HUES6 (cell line): ENCODE results near the gene TUBB1.
A peak's percentile ranks its signal among the peaks of the same experiment; 100 is the strongest.
"Not testable (repeated sequence)": the region's sequence is repeated elsewhere in the genome, so short reads cannot be mapped to it uniquely, and the experiment has no call there.

Experiments used
- H3K27ac ChIP-seq: 2 replicates; pipeline ENCODE4 v1.7.0; 2013; ENCODE audit warnings: low read depth, mild to moderate bottlenecking, low read length, inconsistent platforms
- H3K27me3 ChIP-seq: 2 replicates; pipeline ENCODE4 v1.6.1; 2013; ENCODE audit warnings: low read length; ENCODE audit not compliant: control insufficient read depth, insufficient read depth
- H3K36me3 ChIP-seq: 2 replicates; pipeline ENCODE4 v1.6.1; 2013; ENCODE audit warnings: low read length; ENCODE audit not compliant: control insufficient read depth, insufficient read depth
- H3K4me1 ChIP-seq: 2 replicates; pipeline ENCODE4 v1.6.1; 2013; ENCODE audit warnings: low read length; ENCODE audit not compliant: control insufficient read depth, insufficient read depth
- H3K4me3 ChIP-seq: 2 replicates; pipeline ENCODE4 v1.5.1; 2013; ENCODE audit warnings: low read depth, low read length
- H3K9ac ChIP-seq: one replicate; pipeline ENCODE4 v1.6.1; 2013; ENCODE audit warnings: mild to moderate bottlenecking, low read length
- H3K9me3 ChIP-seq: 2 replicates; pipeline ENCODE4 v1.6.1; 2013; ENCODE audit warnings: low read depth, low read length; ENCODE audit not compliant: control insufficient read depth, insufficient read depth

TUBB1 gene

DNA sequence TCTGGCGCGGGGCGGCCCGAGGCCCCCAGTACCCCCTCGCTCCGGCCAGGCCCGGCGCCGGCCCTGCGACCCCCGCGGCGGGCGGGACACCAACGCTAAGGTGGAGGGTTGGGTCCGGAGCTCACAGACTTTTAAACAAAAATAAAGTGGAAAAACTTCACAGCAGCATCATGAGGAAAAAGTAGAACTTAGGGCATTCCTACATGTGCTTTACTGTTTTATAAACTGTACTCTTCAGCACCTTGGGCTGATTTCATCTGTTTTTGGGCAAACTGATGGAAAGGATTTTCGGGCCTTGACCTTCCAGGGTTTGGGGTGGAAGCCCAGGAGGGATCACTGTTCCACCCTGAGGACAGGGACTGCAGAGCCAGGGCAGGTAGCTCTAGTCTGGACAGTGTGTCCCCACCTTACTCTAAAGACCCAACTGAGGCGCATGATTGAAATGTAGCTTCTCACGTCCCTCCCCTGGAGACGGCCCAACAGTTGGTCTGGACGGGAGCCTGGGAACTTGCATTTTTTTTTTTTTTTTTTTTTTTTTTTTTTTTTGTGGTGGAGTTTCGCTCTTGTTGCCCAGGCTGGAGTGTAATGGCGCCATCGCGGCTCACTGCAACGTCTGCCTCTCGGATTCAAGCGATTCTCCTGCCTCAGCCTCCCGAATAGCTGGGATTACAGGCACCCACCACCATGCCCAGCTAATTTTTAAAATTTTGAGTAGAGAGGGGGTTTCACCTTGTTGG lies 37.4 kb upstream of the TUBB1 start:
- Histone ChIP-seq H3K36me3 (peaks cover 11% of the 10 kb centered on the region), H3K4me1 (peaks cover 26% of the 10 kb centered on the region), H3K27me3 (no peaks in the 10 kb centered on the region), H3K27ac (no peak overlapping the region), H3K9me3 (no peaks in the 10 kb centered on the region), H3K4me3 (peak overlapping the region; percentile 74), H3K9ac (peak overlapping the region; percentile 68)

DNA sequence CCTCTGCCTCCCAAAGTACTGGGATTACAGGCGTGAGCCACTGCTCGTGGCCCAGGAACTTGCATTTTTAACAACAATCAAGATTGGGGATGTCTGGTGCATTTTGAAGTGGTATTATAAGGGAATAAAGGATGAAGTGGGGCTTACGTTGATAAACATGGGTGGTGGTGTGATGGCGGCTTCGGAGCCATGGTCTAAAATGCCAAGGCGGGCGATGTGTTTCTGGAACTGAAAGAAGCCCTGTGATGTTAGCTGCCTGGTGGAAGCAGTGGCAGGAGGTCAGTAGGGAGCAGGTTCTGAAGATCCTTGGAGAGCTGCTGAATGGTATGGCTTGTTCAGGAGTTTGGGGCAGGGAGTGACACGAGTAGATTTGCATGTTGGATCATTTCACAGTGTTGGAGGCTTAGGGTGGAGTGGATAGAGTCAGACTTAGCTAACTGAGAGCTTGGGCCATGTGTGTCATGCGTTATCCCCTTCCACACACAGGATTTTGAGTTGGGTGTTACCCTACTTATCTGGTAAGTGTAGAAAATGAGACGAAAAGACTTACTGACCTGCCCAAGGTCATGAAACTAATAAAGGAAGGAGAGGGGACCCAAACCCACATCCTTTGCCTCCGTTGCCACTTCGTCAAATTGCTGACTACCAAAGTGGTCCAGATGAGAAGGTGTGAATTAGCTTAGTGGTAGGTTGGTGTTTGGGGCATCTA lies 36.7 kb upstream of the TUBB1 start:
- Histone ChIP-seq H3K36me3 (peaks cover 18% of the 10 kb centered on the region), H3K27ac (no peak overlapping the region), H3K27me3 (no peaks in the 10 kb centered on the region), H3K4me3 (peak overlapping the region; percentile 74; the same call in 1 of the 2 replicates), H3K4me1 (peaks cover 26% of the 10 kb centered on the region), H3K9me3 (no peaks in the 10 kb centered on the region), H3K9ac (no peak overlapping the region)

DNA sequence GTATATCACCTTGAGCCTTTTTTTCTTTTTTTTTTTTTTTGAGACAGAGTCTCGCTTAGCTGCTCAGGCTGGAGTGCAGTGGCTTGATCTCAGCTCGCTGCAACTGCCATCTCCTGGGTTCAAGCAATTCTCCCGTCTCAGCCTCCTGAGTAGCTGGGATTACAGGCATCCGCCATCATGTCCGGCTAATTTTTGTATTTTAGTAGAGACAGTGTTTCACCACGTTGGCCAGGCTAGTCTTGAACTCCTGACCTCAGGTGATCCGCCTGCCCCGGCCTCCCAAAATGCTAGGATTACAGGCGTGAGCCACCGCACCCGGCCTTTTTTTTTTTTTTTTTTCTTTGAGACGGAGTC lies 36.1 kb upstream of the TUBB1 start:
- H3K4me1 ChIP-seq = peaks cover 24% of the 10 kb centered on the region
- H3K9ac ChIP-seq, H3K27me3 ChIP-seq, H3K9me3 ChIP-seq, H3K4me3 ChIP-seq, H3K27ac ChIP-seq: not testable (repeated sequence)
- H3K36me3 ChIP-seq = peaks cover 24% of the 10 kb centered on the region

DNA sequence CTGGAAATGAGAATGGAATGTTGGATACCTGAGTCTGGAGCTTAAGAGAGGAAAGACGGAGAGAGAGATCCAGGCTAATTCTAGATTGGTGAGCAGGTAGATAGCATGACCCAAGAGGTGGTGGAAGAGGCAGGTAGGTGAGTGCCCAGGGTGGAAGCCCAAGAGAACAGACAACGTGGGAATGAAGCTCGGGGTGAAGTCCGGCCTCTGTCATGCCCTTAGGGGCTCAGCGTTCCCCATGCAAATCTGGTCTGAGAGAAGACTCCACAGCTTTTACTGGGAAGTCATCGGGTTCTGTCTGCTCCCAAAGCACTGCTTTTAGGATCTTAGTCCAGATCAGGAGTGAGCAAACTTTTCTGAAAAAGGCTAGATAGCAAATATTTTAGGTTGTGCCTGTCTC lies 34.5 kb upstream of the TUBB1 start:
- peaks cover 40% of the 10 kb centered on the region for H3K36me3 ChIP-seq
- H3K4me1 ChIP-seq = peaks cover 17% of the 10 kb centered on the region; the same call in 1 of the 2 replicates

DNA sequence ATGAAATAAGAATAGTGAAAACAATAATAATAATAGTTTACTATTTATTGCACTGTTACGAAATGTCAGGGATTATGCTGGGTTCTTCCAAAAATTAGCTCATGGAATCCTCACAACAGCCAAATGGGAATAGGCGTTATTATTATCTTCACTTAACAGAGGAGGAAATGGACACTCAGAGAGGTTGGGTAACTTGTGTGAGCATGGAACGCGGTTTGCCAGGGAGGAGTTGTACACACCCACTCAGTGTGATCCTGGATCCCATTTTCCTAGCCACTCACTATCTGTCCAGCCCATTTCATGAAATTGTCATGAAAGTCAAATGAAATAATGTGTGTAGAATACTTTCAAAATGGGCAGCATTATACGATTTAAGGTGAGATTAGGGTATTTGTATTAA lies 33.6 kb upstream of the TUBB1 start:
- no peak overlapping the region for H3K4me3 ChIP-seq
- H3K27ac ChIP-seq = no peak overlapping the region
- no peaks in the 10 kb centered on the region for H3K27me3 ChIP-seq
- no peaks in the 10 kb centered on the region for H3K9me3 ChIP-seq
- H3K36me3 ChIP-seq = peaks cover 48% of the 10 kb centered on the region
- H3K9ac ChIP-seq = no peak overlapping the region
- peaks cover 17% of the 10 kb centered on the region; the same call in 1 of the 2 replicates for H3K4me1 ChIP-seq

More for the DNA sequence above, 34.5 kb upstream of the TUBB1 start:
- Histone ChIP-seq H3K27ac (no peak overlapping the region), H3K9me3 (no peaks in the 10 kb centered on the region), H3K9ac (no peak overlapping the region), H3K27me3 (no peaks in the 10 kb centered on the region), H3K4me3 (no peak overlapping the region)

DNA sequence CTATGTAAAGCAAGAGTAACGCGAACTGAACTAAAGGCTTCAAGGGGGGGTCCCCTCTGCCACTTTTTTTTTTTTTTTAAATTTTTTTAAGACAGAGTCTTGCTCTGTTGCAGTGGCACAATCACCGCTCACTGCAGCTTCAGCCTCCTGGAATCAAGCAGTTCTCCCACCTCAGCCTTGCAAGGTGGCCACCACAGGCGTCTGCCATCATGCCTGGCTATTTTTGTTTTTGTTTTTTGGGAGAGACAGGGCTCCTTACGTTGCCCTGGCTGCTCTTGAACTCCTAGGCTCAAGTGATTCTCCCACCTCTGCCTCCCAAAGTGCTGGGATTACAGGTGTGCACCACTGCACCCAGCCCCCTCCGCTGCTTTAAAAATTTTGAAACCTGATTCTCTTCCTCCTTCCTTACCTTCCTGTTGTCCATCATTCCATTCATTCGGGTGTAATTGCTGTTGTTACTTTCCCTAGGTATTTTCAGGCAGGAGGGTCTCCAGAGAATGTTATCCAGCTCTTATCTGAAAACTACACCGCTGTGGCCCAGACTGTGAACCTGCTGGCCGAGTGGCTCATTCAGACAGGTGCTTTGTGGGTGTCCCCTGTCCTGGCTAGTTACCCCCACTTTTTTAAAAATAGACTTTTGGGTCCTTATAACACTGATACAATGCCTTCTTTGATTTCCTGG lies 32.8 kb upstream of the TUBB1 start:
- no peak overlapping the region for H3K27ac ChIP-seq
- no peaks in the 10 kb centered on the region for H3K9me3 ChIP-seq
- no peak overlapping the region for H3K4me3 ChIP-seq
- H3K4me1 ChIP-seq = peaks cover 17% of the 10 kb centered on the region; the same call in 1 of the 2 replicates
- peaks cover 55% of the 10 kb centered on the region for H3K36me3 ChIP-seq
- no peaks in the 10 kb centered on the region for H3K27me3 ChIP-seq
- H3K9ac ChIP-seq = no peak overlapping the region

DNA sequence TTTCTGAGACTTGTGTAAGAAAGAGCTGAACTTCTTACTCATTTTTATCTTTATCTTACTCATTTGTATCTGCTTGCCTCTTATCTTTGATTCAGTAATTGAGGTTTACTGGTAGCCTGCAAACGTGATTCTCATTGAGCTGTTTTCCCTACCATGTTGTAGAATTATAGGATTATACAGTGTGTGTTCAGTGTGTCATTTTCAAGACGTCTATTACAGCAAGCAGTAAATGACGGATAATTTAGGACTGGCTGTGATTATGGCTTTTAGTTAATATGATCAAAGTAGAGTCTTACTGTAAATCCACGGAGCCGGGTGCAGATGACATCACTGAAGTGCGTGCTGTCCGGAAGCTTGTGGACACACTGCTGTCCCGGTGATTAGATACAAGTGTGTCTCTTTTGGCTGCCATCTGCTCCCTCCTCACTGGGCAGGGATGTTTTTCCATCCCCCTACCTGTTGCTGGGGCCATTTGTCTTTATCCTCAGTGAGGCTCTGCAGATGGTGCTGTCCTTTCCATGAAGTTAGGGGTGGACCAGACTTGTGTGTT lies 32.2 kb upstream of the TUBB1 start:
- Histone ChIP-seq H3K9me3 (no peaks in the 10 kb centered on the region), H3K4me3 (no peak overlapping the region), H3K4me1 (peaks cover 17% of the 10 kb centered on the region; the same call in 1 of the 2 replicates), H3K27ac (no peak overlapping the region), H3K36me3 (peaks cover 61% of the 10 kb centered on the region), H3K9ac (no peak overlapping the region), H3K27me3 (no peaks in the 10 kb centered on the region)

DNA sequence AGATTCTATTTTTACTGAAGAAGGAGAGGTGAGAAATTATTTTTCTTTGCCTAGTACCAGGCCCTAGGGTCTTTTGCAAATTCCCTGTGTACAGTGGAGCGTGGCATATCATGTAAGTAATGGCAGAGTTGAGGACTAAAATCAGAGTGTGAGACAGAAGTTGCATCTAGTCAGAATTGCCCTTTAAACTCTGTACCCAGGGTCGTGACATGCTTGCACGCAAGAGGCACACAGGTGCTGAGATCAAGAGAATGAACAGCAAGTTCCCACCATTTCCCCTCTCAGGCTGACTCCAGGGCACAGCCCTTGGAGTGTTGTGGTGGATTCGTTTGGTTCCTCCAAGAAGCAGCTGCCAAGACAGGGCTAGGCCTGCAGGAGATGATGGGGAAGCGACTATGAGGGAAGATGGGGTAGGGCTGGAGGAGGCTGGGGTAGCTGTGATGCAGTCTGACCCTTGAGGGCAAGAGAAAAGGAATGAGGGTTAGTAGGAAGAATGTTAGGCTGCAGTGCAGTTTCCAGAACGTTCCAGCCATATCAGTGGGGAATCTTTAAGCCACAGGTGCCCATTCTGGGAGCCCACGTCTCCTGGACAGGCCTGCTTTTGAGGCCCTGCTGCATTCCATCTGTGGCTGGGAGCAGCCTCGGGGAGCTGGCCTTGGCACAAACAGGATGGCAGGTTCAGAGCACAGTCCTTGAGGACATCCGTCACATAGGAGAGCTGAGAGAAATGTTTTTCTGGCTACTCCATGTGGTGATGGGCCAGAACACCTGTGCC lies 31.3 kb upstream of the TUBB1 start:
- H3K4me1 ChIP-seq = peaks cover 12% of the 10 kb centered on the region; the same call in 1 of the 2 replicates
- no peak overlapping the region for H3K9ac ChIP-seq
- no peaks in the 10 kb centered on the region for H3K27me3 ChIP-seq
- no peak overlapping the region for H3K27ac ChIP-seq
- H3K4me3 ChIP-seq = no peak overlapping the region
- no peaks in the 10 kb centered on the region for H3K9me3 ChIP-seq
- peaks cover 71% of the 10 kb centered on the region for H3K36me3 ChIP-seq

DNA sequence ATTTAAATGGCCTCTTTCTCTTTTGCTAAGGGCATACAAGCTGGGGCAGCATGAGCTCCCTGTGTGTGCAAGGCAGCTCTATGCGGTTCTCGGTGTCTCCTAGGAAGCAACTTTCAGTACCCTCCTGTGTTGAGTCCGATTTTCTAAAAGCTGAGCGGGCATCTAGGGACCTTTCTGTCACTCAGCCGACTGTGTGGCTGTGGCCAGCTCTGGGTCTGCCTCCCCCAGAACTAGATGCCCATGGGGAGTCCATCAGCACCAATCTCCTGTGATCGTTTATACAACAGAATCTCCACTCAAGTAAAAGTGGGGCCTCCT lies 30.7 kb upstream of the TUBB1 start:
- Histone ChIP-seq H3K27me3 (no peaks in the 10 kb centered on the region), H3K4me1 (peaks cover 12% of the 10 kb centered on the region; the same call in 1 of the 2 replicates), H3K9me3 (no peaks in the 10 kb centered on the region), H3K9ac (no peak overlapping the region), H3K27ac (no peak overlapping the region), H3K36me3 (peaks cover 76% of the 10 kb centered on the region), H3K4me3 (no peak overlapping the region)

DNA sequence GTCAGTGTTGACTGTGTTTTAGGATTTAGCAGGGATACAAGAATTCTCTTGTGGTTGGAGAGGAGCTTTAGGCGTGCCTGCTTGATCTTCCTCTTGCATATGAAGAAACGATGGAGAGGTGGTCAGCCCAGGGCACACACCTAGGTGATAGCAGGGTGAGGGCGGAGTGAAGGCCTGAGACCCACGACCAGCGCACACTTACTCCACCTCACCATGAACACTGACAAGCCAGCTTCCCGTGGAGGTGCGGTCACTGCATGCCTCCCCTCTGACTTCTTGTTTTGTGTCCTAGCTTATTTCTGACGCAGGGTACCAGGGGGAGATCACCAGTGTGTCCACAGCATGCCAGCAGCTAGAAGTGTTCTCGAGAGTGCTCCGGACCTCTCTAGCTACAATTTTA lies 30.0 kb upstream of the TUBB1 start:
- no peaks in the 10 kb centered on the region for H3K9me3 ChIP-seq
- H3K4me3 ChIP-seq = no peak overlapping the region
- H3K27ac ChIP-seq = no peak overlapping the region
- H3K9ac ChIP-seq = no peak overlapping the region
- H3K36me3 ChIP-seq = peaks cover 83% of the 10 kb centered on the region
- H3K27me3 ChIP-seq = no peaks in the 10 kb centered on the region
- peaks cover 6% of the 10 kb centered on the region; the same call in 1 of the 2 replicates for H3K4me1 ChIP-seq
